Body of pancreas (tissue), 4 donors: ENCODE measurements around the gene TSC22D2.

Experiments
- CTCF ChIP-seq, 7 experiments: fragments of 450-650 bp in 4 of 7; fragments of 200-600 bp in 3 of 7; sonication (generic) in 3 of 7; IDR thresholded peaks; one replicate each; pipeline ENCODE4 v1.5.1; 2016 to 2019; ENCODE audit warnings: antibody characterized with exemption in 7 of 7
- POLR2A ChIP-seq, 3 donors: fragments of 450-650 bp; IDR thresholded peaks; one replicate each; pipeline ENCODE4 v1.6.1; 2016; ENCODE audit warnings: antibody characterized with exemption in 3 of 3, mild to moderate bottlenecking in 2 of 3

GRCh38 chr3:150488867-150489266 lies 80.8 kb downstream of the TSC22D2 start:
- no peak for TF ChIP-seq CTCF (IDR thresholded peaks at IDR 0.05)
- TF ChIP-seq POLR2A (IDR thresholded peaks at IDR 0.05) = no peak
